ENCODE data around the gene SCUBE1. TPM values are rescaled to one million over a fixed set of nuclear protein-coding genes. Genes with fewer than 3 reads are reported as not detected.

The SCUBE1 gene
- total and polyA plus RNA-seq, 2 experiments from 2014 or later, result not detected

- H3K9ac ChIP-seq, result 0 out of 2 replicates have a peak overlapping the region, but pooled peaks have one; percentile 18
- no peaks in the 10 kb centered on the region for H3K27me3 ChIP-seq (replicated peaks; ENCODE audit: insufficient read depth)
- TF ChIP-seq EZH2phosphoT487 (IDR thresholded peaks at IDR 0.05; ENCODE audit: insufficient read depth, low read depth) (no peak), EZH2 (IDR thresholded peaks at IDR 0.05; ENCODE audit: insufficient read depth, poor library complexity, severe bottlenecking) (no peak)
- no peaks in the 10 kb centered on the region for H3F3A ChIP-seq (ENCODE audit: insufficient read depth)
- in situ Hi-C loops (cut with MboI), result no loop called here
- peaks cover 17% of the 10 kb centered on the region; the same call in 1 of the 2 replicates for H3K36me3 ChIP-seq (ENCODE audit: low read depth)
- DNase-seq, result no peak
- H3K9me3 ChIP-seq (ENCODE audit: low read depth), result no peaks in the 10 kb centered on the region
- peaks cover 71% of the 10 kb centered on the region for H3K79me2 ChIP-seq (ENCODE audit: insufficient read depth)
- H2AFZ ChIP-seq, result no peak overlapping the region
- H4K20me1 ChIP-seq (ENCODE audit: insufficient read depth), result peaks cover 5% of the 10 kb centered on the region; the same call in 1 of the 2 replicates
- H3K4me1 ChIP-seq (ENCODE audit: insufficient read depth), result peaks cover 15% of the 10 kb centered on the region; the same call in 1 of the 2 replicates
- no peaks in the 10 kb centered on the region for H3K9me2 ChIP-seq (ENCODE audit: insufficient read depth)
- no peak overlapping the region for H3K27ac ChIP-seq
- no peak overlapping the region for H3K4me2 ChIP-seq (ENCODE audit: unreplicated experiment)
- 77 to 79% methylated on average over 9 of the region's 9 CpGs for WGBS, 2 experiments (ENCODE audit: low coverage in 1 of 2, low lambda C conversion rate in 2 of 2, missing lambda C conversion rate in 2 of 2)
- H3K4me3 ChIP-seq, result no peak overlapping the region
These were observed 185.2 kb downstream of the SCUBE1 start for GRCh38 chr22:43157874-43158546.

- Histone ChIP-seq H4K20me1 (ENCODE audit: insufficient read depth) (peaks cover 5% of the 10 kb centered on the region; the same call in 1 of the 2 replicates), H3K4me1 (ENCODE audit: insufficient read depth) (peaks cover 15% of the 10 kb centered on the region; the same call in 1 of the 2 replicates), H3K36me3 (ENCODE audit: low read depth) (peaks cover 4% of the 10 kb centered on the region; the same call in 1 of the 2 replicates), H3F3A (ENCODE audit: insufficient read depth) (no peaks in the 10 kb centered on the region), H3K27ac (no peak overlapping the region), H3K9ac (no peak overlapping the region), H3K9me2 (ENCODE audit: insufficient read depth) (no peaks in the 10 kb centered on the region), H3K79me2 (ENCODE audit: insufficient read depth) (peaks cover 87% of the 10 kb centered on the region), H3K4me2 (ENCODE audit: unreplicated experiment) (no peak overlapping the region), H3K27me3 (replicated peaks; ENCODE audit: insufficient read depth) (no peaks in the 10 kb centered on the region), H3K4me3 (no peak overlapping the region), H3K9me3 (ENCODE audit: low read depth) (no peaks in the 10 kb centered on the region), H2AFZ (no peak overlapping the region)
- in situ Hi-C loops (cut with MboI), result no loop called here
- WGBS, 2 experiments (ENCODE audit: low coverage in 1 of 2, low lambda C conversion rate in 2 of 2, missing lambda C conversion rate in 2 of 2), result 81 to 83% methylated on average over 11 to 12 of the region's 12 CpGs
- no peak for DNase-seq
- TF ChIP-seq EZH2phosphoT487 (IDR thresholded peaks at IDR 0.05; ENCODE audit: insufficient read depth, low read depth) (no peak), EZH2 (IDR thresholded peaks at IDR 0.05; ENCODE audit: insufficient read depth, poor library complexity, severe bottlenecking) (no peak)
These were observed 186.8 kb downstream of the SCUBE1 start for GRCh38 chr22:43156413-43156812.

GRCh38 chr22:43155789-43156188 lies 187.4 kb downstream of the SCUBE1 start:
- H2AFZ ChIP-seq, result no peak overlapping the region
- DNase-seq, result peak; percentile 56
- H3K27ac ChIP-seq, result no peak overlapping the region
- no peaks in the 10 kb centered on the region for H3F3A ChIP-seq (ENCODE audit: insufficient read depth)
- no peaks in the 10 kb centered on the region for H3K9me3 ChIP-seq (ENCODE audit: low read depth)
- H3K9me2 ChIP-seq (ENCODE audit: insufficient read depth), result no peaks in the 10 kb centered on the region
- no peaks in the 10 kb centered on the region for H3K27me3 ChIP-seq (replicated peaks; ENCODE audit: insufficient read depth)
- no peak overlapping the region for H3K4me3 ChIP-seq
- TF ChIP-seq EZH2 (IDR thresholded peaks at IDR 0.05; ENCODE audit: insufficient read depth, poor library complexity, severe bottlenecking), result no peak
- no peak for TF ChIP-seq EZH2phosphoT487 (IDR thresholded peaks at IDR 0.05; ENCODE audit: insufficient read depth, low read depth)
- peaks cover 15% of the 10 kb centered on the region; the same call in 1 of the 2 replicates for H3K4me1 ChIP-seq (ENCODE audit: insufficient read depth)
- H3K36me3 ChIP-seq (ENCODE audit: low read depth), result peaks cover 3% of the 10 kb centered on the region; the same call in 1 of the 2 replicates
- H3K79me2 ChIP-seq (ENCODE audit: insufficient read depth), result peaks cover 85% of the 10 kb centered on the region
- in situ Hi-C loops (cut with MboI), result no loop called here
- peaks cover 5% of the 10 kb centered on the region; the same call in 1 of the 2 replicates for H4K20me1 ChIP-seq (ENCODE audit: insufficient read depth)
- no peak overlapping the region for H3K4me2 ChIP-seq (ENCODE audit: unreplicated experiment)
- WGBS, 2 experiments (ENCODE audit: low coverage in 1 of 2, low lambda C conversion rate in 2 of 2, missing lambda C conversion rate in 2 of 2), result 63 to 77% methylated on average over 4 to 5 of the region's 5 CpGs
- no peak overlapping the region for H3K9ac ChIP-seq

GRCh38 chr22:43154887-43155536 lies 188.2 kb downstream of the SCUBE1 start:
- Histone ChIP-seq H2AFZ (no peak overlapping the region), H3F3A (ENCODE audit: insufficient read depth) (no peaks in the 10 kb centered on the region), H3K79me2 (ENCODE audit: insufficient read depth) (peaks cover 78% of the 10 kb centered on the region), H3K9ac (no peak overlapping the region; the same call in 1 of the 2 replicates), H3K4me3 (no peak overlapping the region; the same call in 1 of the 2 replicates), H3K4me2 (ENCODE audit: unreplicated experiment) (no peak overlapping the region), H3K4me1 (ENCODE audit: insufficient read depth) (peaks cover 15% of the 10 kb centered on the region; the same call in 1 of the 2 replicates), H4K20me1 (ENCODE audit: insufficient read depth) (peaks cover 5% of the 10 kb centered on the region; the same call in 1 of the 2 replicates), H3K27ac (no peak overlapping the region), H3K27me3 (replicated peaks; ENCODE audit: insufficient read depth) (no peaks in the 10 kb centered on the region), H3K9me2 (ENCODE audit: insufficient read depth) (no peaks in the 10 kb centered on the region), H3K9me3 (ENCODE audit: low read depth) (no peaks in the 10 kb centered on the region), H3K36me3 (ENCODE audit: low read depth) (no peaks in the 10 kb centered on the region)
- TF ChIP-seq EZH2 (IDR thresholded peaks at IDR 0.05; ENCODE audit: insufficient read depth, poor library complexity, severe bottlenecking) (no peak), EZH2phosphoT487 (IDR thresholded peaks at IDR 0.05; ENCODE audit: insufficient read depth, low read depth) (no peak)
- in situ Hi-C loops (cut with MboI), result no loop called here
- DNase-seq, result peak; percentile 60
- WGBS, 2 experiments (ENCODE audit: low coverage in 1 of 2, low lambda C conversion rate in 2 of 2, missing lambda C conversion rate in 2 of 2), result 52 to 60% methylated on average over 20 to 27 of the region's 27 CpGs

All from GM23248 (cell line).